ENCODE data around the gene AGXT2.
"Not testable (repeated sequence)": the region's sequence is repeated elsewhere in the genome, so short reads cannot be mapped to it uniquely, and the experiment has no call there.

Gene AGXT2

DNA sequence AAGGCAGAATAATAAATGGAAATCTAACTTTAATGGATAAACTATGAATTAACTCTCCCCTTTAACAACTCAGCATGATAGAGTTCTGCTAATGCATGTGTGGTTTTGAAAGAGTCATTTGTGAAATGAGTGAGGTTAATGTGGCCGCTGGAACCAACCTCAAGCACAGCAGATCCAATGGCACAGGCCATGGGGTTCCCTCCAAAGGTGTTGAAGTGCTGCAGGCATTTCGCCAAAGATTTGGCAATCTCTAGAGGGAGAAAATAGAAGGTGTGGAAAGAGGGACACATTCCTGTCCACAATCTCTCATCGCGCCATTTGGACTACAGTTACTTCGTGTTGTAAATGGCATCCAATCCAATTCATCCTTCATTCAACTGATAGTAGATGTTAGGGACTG is 35.0 kb downstream of the AGXT2 start:
- DNase-seq (ENCODE audit: low spot score), result peak; percentile 19

GRCh38 chr5:35012365-35012764 is 35.4 kb downstream of the AGXT2 start:
- no peak for DNase-seq (ENCODE audit: low spot score)

DNA sequence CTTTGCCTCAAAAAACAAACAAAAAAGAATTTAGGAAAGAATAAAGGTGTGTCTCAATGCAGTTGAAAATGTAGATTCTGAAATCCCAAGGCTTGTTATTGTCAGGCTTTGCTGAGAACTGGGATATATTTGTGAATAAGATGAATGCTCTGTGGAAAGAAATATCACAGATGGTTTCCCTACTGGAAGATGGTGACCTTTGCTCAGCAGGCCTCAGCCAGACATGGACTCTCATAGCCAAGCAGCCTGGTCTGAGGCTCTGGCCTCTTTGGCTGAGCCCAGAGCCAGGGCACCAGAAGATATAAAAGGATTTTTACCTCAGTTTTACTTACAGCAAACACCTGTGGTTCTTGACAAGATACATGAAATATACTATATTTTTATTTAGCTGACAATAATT is 37.1 kb downstream of the AGXT2 start:
- DNase-seq (ENCODE audit: low spot score), result no peak

DNA sequence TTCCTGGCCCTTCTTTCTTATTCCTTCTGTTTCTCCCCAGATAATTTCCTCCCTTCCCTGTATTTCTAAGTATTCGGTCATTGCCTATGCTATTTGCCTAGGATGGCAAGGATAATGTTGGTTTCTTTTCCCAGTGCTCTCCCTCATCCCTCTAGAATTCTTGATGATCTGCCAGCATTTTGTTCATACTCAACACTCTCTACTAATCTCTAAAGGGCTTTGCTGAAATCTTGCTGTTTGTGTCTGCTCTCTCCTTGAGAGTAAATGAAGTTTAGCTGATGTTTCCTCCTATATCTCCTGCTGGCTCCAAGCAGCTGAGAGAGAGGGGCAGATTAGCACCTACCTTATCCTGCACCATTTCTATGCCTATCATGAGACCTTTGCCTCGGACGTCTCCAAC is 38.1 kb downstream of the AGXT2 start:
- DNase-seq (ENCODE audit: low spot score), result no peak

DNA sequence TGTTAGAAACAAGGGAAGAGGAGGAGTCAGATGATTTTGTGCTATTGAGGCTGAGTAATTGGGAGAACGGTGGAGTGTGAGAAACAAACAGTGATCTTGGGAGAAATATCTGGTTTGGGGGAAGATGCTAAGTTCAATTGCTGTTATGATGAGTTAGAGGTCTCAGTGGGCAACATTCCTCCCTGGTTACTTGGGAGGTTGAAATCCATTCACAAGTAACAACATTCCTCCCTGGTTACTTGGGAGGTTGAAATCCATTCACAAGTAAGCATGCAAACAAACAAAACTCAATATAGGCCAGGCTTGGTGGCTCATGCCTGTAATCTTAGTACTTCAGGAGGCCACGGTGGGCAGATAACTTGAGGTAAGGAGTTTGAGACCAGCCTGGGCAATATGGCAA is 38.7 kb downstream of the AGXT2 start:
- DNase-seq (ENCODE audit: low spot score), result no peak

- no peak for DNase-seq (ENCODE audit: low spot score)
These were observed 43.0 kb downstream of the AGXT2 start for GRCh38 chr5:35004771-35005170.

- no peak for DNase-seq (ENCODE audit: low spot score)
These were observed 43.5 kb downstream of the AGXT2 start for GRCh38 chr5:35004200-35004599.

- peak; percentile 34 for DNase-seq (ENCODE audit: low spot score)
These were observed 44.5 kb downstream of the AGXT2 start for GRCh38 chr5:35003018-35003957.

GRCh38 chr5:35002459-35002858 is 45.3 kb downstream of the AGXT2 start:
- DNase-seq (ENCODE audit: low spot score), result no peak

- no peak for DNase-seq (ENCODE audit: low spot score)
These were observed 45.9 kb downstream of the AGXT2 start for GRCh38 chr5:35001842-35002241.

GRCh38 chr5:34998058-34998789 is 49.5 kb downstream of the AGXT2 start:
- no peak for DNase-seq (ENCODE audit: low spot score)

GRCh38 chr5:34996261-34996660 is 51.5 kb downstream of the AGXT2 start:
- no peak for DNase-seq (ENCODE audit: low spot score)

- no peak for DNase-seq (ENCODE audit: low spot score)
These were observed 53.8 kb downstream of the AGXT2 start for GRCh38 chr5:34993951-34994350.

DNA sequence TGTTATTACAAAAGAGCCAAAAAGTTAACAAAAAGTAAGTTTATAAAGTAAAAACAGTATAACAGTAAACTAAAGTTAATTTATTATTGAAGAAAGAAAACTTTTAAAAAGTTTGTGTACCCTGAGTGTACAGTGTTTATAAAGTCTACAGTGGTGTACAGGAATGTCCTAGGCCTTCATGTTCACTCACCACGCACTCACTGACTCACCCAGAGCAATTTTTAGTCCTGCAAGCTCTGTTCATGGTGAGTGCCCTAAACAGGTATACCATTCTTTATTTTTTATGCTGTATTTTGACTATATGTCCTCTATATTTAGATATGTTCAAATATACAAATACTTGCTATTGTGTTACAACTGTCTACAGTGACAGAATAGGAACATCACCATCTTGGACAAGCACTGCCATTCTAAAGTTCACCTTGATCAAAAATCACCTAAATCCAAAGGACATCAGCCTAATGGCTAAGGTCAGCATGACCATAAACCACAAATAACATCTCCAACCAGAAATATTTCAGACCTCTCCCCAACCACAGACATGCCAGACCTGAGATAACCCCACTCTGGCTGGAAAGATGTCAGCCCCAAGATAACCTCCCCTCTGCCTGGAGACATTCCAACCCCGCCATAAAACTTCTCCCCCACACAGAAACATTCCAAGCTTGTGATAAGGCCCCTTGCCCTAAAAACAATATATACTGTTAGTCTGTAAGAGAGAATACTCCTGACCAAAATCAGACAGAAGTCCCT is 56.1 kb downstream of the AGXT2 start:
- DNase-seq (ENCODE audit: low spot score), result peak; percentile 17

- DNase-seq (ENCODE audit: low spot score), result no peak
These were observed 60.8 kb downstream of the AGXT2 start for GRCh38 chr5:34986965-34987364.

DNA sequence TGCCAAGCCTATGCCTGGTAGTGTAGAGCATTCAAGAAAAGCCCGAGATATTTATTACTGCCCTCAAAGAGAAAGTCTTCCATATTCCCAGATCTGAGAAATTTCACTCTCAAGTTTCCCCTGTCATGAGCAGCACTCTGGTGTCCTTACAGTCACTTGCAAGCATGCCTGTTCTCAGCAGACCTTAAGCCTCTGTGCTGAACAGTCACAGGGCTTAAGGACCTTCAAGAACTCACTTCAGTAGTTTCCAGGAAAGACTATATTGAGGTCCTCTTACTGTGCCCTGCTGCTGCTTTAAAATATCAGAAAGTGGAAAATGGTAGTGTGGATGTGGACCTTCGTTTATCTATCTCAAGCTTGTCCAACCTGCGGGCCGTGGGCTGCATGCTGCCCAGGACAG is 64.9 kb downstream of the AGXT2 start:
- no peak for DNase-seq (ENCODE audit: low spot score)

DNA sequence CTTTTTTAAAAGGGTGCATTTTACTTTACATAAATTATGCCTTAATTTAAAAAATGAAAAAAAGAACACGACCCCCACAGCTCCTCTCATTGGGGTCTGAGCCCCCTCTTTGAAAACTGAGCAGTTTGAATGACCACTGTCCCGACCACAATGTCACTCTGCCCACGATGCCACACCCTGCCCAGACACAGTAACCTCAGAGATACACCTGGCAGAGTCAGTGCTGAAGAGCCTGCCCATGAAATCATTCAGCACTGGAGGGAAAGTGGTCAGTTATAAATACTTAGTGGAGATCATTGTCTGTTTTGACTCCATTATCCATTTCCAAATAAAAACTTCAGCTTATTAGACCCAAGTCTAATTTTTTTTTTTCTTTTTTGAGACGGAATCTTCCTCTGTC is 69.1 kb downstream of the AGXT2 start:
- DNase-seq (ENCODE audit: low spot score), result no peak

GRCh38 chr5:34977934-34978613 is 69.7 kb downstream of the AGXT2 start:
- no peak for DNase-seq (ENCODE audit: low spot score)

- DNase-seq (ENCODE audit: low spot score), result no peak
These were observed 71.4 kb downstream of the AGXT2 start for GRCh38 chr5:34976347-34976746.

DNA sequence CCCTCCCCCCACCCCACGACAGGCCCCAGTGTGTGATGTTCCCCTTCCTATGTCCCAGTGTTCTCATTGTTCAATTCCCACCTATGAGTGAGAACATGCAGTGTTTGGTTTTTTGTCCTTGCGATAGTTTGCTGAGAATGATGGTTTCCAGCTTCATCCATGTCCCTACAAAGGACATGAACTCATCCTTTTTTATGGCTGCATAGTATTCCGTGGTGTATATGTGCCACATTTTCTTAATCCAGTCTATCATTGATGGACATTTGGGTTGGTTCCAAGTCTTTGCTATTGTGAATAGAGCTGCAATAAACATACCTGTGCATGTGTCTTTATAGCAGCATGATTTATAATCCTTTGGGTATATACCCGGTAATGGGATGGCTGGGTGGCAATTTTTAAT is 76.1 kb downstream of the AGXT2 start:
- DNase-seq (ENCODE audit: low spot score), result not testable (repeated sequence)

DNA sequence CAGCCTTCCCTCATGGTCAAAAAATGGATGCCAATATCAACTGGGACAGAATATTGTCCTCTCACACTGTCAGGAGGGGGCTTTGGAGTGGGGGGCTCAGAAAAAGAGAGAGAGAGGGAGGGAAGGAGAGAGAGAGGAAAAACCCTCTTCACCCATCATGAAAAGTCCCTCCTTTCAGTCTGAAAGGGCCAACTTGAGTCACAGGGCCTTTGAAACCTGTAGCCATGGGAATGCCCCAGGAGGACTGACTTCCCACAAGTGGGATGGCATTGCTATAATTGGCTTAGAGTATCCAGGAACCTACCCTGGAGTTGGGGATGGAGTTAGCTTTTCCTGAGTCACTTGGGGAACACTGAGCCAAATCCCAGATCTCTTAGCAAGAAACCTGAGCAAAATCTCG is 77.2 kb downstream of the AGXT2 start:
- no peak for DNase-seq (ENCODE audit: low spot score)

- no peak for DNase-seq (ENCODE audit: low spot score)
These were observed 79.5 kb downstream of the AGXT2 start for GRCh38 chr5:34968258-34968657.
